ENCODE measurements around the gene ORMDL3.

DNA sequence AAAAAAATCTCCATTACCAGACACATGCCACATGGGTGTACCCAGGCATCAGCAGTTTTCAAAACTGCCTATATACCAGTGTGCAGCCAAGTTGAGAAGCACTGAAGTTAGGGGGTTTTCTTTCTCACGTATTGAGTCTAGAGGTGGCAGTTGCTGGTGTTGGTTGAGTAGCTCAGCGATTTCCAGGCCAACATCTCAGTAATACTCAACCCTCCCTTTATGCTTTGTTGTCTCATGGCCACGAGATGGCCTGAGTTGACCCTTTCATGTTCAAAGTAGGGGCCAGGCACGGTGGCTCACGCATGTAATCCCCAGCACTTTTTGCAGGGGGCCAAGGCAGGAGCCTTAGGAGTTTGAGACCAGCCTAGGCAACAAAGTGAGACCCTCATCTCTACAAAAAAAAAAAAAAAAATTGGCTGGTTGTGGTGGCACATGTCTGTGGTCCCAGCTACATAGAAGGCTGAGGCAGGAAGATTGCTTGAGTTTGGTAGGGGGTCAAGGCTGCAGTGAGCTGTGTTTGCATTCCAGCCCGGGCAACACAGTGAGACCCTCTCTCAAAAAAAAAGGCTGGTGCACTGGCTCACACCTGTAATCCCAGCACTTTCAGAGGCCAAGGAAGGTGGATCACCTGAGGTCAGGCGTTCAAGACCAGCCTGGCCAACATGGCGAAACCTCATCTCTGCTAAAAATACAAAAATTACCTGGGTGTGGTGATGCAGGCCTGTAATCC, 10.9 kb upstream of the ORMDL3 start:
- TF ChIP-seq MAZ (IDR thresholded peaks at IDR 0.05; ENCODE audit: borderline replicate concordance, low read depth, low read length) (no peak), CBX8 (IDR thresholded peaks at IDR 0.05) (no peak), KDM1A (IDR thresholded peaks at IDR 0.05; ENCODE audit: low read depth) (no peak), POLR2A (IDR thresholded peaks at IDR 0.05; ENCODE audit: low read length) (no peak), POLR2AphosphoS2 (conservative IDR thresholded peaks at IDR 0.05; ENCODE audit: low read length) (no peak), ZSCAN20 (CRISPR knock-in tag; IDR thresholded peaks at IDR 0.05) (no peak)
- TF ChIP-seq, protein P1, sequence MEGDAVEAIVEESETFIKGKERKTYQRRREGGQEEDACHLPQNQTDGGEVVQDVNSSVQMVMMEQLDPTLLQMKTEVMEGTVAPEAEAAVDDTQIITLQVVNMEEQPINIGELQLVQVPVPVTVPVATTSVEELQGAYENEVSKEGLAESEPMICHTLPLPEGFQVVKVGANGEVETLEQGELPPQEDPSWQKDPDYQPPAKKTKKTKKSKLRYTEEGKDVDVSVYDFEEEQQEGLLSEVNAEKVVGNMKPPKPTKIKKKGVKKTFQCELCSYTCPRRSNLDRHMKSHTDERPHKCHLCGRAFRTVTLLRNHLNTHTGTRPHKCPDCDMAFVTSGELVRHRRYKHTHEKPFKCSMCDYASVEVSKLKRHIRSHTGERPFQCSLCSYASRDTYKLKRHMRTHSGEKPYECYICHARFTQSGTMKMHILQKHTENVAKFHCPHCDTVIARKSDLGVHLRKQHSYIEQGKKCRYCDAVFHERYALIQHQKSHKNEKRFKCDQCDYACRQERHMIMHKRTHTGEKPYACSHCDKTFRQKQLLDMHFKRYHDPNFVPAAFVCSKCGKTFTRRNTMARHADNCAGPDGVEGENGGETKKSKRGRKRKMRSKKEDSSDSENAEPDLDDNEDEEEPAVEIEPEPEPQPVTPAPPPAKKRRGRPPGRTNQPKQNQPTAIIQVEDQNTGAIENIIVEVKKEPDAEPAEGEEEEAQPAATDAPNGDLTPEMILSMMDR (IDR thresholded peaks at IDR 0.05), result no peak

Data from A549 (cell line).